PFSK-1 (cell line): ENCODE results near the gene MSMP.

Experiments used
- FOXP2 ChIP-seq: optimal IDR thresholded peaks from 2 replicates; pipeline ENCODE3; 2011; ENCODE audit warnings: borderline replicate concordance, control low read depth, inconsistent platforms; ENCODE audit not compliant: insufficient read depth; ENCODE audit errors: extremely low read length, extremely low read depth
- POLR2AphosphoS5 ChIP-seq: IDR thresholded peaks from 2 replicates; pipeline ENCODE4 v1.6.1; 2012; ENCODE audit warnings: low read depth, mild to moderate bottlenecking, control low read depth, low read length, moderate library complexity
- SIN3A ChIP-seq: IDR thresholded peaks from 2 replicates; pipeline ENCODE4 v1.6.1; 2012; ENCODE audit warnings: mild to moderate bottlenecking, low read length, moderate library complexity, borderline replicate concordance; ENCODE audit not compliant: insufficient read depth
- TAF1 ChIP-seq: IDR thresholded peaks from 2 replicates; pipeline ENCODE4 v1.6.1; 2012; ENCODE audit warnings: low read length, control low read depth, borderline replicate concordance; ENCODE audit not compliant: insufficient read depth
- TF ChIP-seq, protein P1 (sequence below), 2 experiments: IDR thresholded peaks; 2 replicates each; pipeline versions ENCODE4 v1.6.1 to v1.8.0; 2011 to 2012; ENCODE audit warnings: low read depth in 2 of 2, low read length in 2 of 2, control low read depth in 1 of 2, inconsistent platforms in 1 of 2, mild to moderate bottlenecking in 1 of 2, moderate library complexity in 1 of 2; ENCODE audit not compliant: insufficient read depth in 1 of 2

- TF ChIP-seq POLR2AphosphoS5 (no peak), SIN3A (no peak), TAF1 (no peak), FOXP2 (no peak)
- TF ChIP-seq, protein P1, sequence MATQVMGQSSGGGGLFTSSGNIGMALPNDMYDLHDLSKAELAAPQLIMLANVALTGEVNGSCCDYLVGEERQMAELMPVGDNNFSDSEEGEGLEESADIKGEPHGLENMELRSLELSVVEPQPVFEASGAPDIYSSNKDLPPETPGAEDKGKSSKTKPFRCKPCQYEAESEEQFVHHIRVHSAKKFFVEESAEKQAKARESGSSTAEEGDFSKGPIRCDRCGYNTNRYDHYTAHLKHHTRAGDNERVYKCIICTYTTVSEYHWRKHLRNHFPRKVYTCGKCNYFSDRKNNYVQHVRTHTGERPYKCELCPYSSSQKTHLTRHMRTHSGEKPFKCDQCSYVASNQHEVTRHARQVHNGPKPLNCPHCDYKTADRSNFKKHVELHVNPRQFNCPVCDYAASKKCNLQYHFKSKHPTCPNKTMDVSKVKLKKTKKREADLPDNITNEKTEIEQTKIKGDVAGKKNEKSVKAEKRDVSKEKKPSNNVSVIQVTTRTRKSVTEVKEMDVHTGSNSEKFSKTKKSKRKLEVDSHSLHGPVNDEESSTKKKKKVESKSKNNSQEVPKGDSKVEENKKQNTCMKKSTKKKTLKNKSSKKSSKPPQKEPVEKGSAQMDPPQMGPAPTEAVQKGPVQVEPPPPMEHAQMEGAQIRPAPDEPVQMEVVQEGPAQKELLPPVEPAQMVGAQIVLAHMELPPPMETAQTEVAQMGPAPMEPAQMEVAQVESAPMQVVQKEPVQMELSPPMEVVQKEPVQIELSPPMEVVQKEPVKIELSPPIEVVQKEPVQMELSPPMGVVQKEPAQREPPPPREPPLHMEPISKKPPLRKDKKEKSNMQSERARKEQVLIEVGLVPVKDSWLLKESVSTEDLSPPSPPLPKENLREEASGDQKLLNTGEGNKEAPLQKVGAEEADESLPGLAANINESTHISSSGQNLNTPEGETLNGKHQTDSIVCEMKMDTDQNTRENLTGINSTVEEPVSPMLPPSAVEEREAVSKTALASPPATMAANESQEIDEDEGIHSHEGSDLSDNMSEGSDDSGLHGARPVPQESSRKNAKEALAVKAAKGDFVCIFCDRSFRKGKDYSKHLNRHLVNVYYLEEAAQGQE (IDR thresholded peaks at IDR 0.05; ENCODE audit: insufficient read depth in 1 of 2, low read depth in 2 of 2, low read length in 2 of 2) = no peak
Observed at GRCh38 chr9:35800530-35800929, 46.5 kb upstream of the MSMP start.
